GM12872 (cell line): Measurements from ENCODE around the gene PSEN1.

ENCODE experiments used
- TF ChIP-seq, protein P1 (sequence below): IDR thresholded peaks from 3 replicates; pipeline ENCODE4 v1.5.1; 2011; ENCODE audit warnings: low read depth, mild to moderate bottlenecking, low read length, moderate library complexity; ENCODE audit not compliant: insufficient read depth

PSEN1 gene

DNA sequence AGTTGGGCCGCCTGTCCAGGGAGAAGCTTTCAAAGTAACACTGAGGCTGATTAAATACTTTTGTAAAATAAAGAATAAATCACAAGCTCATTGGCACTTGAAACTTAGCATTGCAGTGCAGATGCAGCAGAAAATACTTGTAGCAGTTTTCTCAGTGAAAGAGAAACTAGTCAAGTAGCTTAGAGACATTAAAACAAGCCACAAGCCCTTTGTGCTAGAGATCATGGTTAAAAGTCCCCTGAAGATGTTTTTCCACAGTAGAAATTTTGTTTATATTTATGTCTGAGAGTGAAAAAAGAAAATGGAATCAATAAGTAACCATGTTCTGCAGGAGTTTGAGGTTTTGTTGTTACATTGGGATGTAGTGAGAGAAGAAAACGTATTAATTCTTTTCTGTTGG, 5.9 kb downstream of the PSEN1 start:
- TF ChIP-seq, protein P1, sequence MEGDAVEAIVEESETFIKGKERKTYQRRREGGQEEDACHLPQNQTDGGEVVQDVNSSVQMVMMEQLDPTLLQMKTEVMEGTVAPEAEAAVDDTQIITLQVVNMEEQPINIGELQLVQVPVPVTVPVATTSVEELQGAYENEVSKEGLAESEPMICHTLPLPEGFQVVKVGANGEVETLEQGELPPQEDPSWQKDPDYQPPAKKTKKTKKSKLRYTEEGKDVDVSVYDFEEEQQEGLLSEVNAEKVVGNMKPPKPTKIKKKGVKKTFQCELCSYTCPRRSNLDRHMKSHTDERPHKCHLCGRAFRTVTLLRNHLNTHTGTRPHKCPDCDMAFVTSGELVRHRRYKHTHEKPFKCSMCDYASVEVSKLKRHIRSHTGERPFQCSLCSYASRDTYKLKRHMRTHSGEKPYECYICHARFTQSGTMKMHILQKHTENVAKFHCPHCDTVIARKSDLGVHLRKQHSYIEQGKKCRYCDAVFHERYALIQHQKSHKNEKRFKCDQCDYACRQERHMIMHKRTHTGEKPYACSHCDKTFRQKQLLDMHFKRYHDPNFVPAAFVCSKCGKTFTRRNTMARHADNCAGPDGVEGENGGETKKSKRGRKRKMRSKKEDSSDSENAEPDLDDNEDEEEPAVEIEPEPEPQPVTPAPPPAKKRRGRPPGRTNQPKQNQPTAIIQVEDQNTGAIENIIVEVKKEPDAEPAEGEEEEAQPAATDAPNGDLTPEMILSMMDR = no peak

DNA sequence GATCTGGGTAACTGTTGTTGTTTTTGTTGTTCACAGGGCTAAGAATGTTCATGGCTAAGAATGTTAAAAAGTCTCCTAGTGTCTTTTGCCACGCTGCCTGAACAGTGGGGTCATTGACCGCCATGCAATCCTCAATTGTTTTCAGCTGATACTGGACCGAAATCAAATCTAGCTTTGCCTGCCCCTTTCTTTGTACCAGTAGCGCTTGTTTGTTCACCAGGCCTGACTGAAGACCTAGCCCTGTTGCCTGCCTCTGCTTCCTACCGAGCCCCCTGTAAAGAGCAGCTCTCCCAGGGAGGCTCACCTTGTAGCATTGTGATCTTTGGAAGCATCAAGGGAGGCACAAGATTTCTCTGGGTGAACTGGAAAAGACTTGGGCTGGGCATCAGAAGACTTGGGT, 6.7 kb downstream of the PSEN1 start:
- TF ChIP-seq, protein P1 = no peak

DNA sequence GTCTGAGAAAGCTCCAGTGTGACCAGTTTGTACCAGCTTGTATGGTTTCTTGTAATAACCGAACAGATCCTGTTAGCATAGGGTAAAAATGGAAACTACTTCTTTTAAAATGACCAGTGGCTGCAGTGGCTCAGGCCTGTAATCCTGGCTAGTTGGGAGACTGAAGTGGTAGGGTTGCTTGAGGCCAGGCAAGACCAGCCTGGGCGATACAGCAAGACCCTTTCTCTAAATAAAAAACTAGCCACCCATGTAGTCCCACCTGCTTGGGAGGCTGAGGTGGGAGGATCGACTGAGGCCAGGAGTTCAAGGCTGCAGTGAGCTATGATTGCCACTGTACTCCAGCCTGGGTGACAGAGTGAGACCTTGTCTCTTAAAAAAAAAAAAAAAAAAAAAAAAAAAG, 7.3 kb downstream of the PSEN1 start:
- TF ChIP-seq, protein P1 = no peak

DNA sequence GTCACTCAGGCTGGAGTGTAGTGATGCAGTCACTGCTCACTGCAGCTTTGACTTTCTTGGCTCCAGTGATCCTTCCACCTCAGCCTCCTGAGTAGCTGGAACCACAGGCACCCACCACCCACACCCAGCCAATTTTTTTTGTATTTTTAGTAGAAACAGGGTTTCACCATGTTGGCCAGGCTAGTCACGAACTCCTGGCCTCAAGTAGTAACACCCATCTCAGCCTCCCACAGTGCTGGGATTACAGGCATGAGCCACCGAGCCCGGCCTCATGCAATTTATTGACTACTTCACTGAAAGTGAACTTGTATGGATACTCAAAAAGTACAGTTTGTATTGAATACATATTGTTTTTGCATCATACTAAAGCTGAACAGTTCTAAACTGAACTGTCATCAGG, 9.1 kb downstream of the PSEN1 start:
- TF ChIP-seq, protein P1 = no peak

DNA sequence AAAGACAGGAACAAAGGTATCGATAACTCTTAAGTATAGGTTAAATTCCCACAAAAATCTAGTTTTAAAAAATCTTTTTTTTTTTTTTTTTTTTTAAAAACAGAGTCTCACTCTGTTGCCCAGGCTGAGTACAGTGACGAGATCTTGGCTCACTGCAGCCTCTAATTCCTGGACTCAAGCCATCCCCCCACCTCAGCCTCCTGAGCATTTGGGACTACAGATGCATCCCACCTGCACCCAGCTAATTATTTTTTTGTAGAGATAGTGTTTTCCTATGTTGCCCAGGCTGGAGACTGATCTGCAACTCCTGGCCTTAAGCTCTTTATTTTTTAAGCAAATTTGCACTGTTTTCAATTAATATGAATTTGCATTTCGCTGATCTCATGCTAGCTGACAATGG, 9.8 kb downstream of the PSEN1 start:
- TF ChIP-seq, protein P1 = no peak

DNA sequence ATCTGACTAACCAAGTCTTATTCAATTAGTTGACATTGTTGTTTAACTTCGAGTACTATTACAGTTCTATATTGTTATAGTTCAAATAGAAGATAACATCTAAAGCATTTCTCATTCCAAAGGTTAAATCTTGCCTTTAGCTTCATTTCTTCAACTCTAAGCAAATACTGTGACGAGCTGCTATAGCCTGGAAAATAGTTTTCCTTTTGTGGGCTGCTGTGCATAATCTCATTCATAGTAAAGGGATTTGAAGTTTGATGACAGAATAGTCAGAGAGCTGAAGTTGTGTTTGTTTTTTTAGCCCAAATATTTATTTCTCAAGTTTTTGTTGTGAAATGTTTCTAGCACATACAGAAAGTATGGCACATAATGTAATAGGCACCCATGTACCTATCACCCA, 13.4 kb downstream of the PSEN1 start:
- TF ChIP-seq, protein P1 = no peak

DNA sequence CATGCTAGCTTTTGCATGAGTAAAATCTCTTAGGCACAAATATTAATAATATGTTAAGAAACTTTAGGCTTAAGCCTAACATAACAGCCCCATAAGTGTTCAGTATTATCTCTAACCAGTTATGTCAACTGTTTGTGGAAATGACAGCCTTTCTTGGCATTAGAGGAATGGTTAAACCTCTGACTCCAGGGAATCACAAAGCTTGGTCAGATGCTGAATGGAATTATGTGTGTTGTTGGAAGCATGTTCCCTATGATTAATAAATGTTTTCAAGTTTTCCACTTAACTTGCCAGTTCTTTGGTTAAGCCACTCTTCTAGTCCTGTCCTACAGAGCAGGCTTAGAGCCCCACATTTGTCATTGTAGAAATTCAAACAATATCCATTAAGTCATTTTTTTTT, 17.0 kb downstream of the PSEN1 start:
- TF ChIP-seq, protein P1 = no peak

DNA sequence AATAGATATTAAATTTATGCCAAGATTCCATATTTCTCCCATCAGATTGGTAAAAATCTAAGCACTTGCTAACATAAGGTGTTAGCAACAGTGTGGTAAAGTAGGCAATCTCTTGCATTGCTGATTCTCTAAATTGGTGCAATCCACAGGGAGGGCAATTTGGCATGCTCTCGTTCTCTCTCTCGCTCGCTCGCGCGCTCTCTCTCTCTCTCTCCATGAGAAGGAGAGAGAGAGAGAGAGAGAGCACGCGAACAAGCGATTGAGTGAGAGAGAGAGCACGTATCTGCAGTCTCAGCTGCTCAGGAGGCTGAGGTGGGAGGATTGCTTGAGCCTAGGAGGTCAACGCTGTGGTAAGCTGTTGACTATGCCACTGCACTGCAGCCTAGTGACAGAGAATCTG, 25.9 kb downstream of the PSEN1 start:
- TF ChIP-seq, protein P1 = no peak
